HG02610 (cell line): ENCODE measurements around the gene CPN2.

Source experiments
- ATAC-seq: cut with Tn5 transposase; IDR thresholded peaks from one replicate; pipeline ENCODE4 v1.9.1; 2021; ENCODE audit warnings: mild to moderate bottlenecking, moderate library complexity; ENCODE audit not compliant: unreplicated experiment

Gene CPN2

GRCh38 chr3:194329583-194329965 lies 21.6 kb downstream of the CPN2 start:
- no peak for ATAC-seq

GRCh38 chr3:194328942-194329582 lies 22.1 kb downstream of the CPN2 start:
- no peak for ATAC-seq

- ATAC-seq: no peak
Measured at GRCh38 chr3:194328053-194328657, 23.0 kb downstream of the CPN2 start.

GRCh38 chr3:194327218-194328052 lies 23.7 kb downstream of the CPN2 start:
- no peak for ATAC-seq

DNA sequence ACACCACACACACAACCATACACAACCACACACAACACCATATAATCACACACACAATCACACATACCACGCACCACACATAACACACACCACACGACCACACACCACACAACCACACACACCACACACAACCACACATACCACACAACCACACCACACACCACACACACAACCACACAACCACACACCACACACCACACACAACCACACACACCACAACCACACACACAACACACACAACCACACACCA lies 24.2 kb downstream of the CPN2 start:
- no peak for ATAC-seq

DNA sequence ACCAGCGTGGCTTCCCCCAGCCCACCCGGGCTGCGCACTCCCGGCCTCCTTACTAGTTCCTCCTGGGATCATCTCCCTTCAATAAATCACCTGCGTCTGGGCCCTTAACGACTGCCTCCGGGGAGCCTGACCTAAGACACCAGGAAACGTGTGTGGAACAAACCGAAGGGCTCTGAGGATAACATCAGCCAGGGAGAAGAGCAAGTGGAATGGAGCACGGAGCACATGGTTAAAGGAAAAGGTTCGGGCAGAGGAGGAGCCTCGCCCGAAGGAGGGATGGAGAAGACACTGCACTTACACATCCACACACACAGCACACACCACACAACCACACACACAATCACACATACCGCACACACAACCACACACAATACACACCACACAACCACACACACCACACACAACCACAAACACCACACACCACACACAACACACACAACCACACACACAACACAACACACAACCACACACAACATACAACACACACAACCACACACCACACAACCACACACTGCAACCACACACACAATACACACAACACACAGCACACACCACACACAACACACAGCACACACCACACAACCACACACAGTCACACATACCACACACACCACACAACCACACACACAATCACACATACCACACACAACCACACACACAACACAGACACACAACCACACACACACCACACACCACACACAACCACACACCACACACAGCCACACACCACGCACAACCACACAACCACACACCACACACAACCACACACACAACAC lies 24.7 kb downstream of the CPN2 start:
- ATAC-seq: no peak

GRCh38 chr3:194325424-194326153 lies 25.5 kb downstream of the CPN2 start:
- no peak for ATAC-seq

DNA sequence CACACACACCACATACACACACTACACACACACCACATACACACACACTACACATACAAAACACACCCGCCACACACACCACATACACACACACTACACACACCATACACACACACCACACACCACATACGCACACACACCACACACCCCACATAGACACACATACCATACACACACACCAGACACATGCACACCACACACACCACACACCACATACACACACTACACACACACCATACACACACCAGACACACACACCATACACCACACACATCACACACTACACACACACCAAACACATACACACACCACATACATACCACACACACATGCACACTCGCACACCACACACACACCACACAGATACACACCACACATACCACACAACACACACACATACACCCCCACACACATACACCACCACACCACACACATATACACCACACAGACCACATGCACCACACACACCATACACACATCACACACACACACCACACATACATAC lies 26.3 kb downstream of the CPN2 start:
- no peak for ATAC-seq

GRCh38 chr3:194323785-194324735 lies 27.1 kb downstream of the CPN2 start:
- peak; percentile 42 for ATAC-seq

- no peak for ATAC-seq
Measured at GRCh38 chr3:194322678-194323211, 28.4 kb downstream of the CPN2 start.

- no peak for ATAC-seq
Measured at GRCh38 chr3:194321693-194322640, 29.2 kb downstream of the CPN2 start.

- no peak for ATAC-seq
Measured at GRCh38 chr3:194320744-194321243, 30.3 kb downstream of the CPN2 start.

- no peak for ATAC-seq
Measured at GRCh38 chr3:194320100-194320499, 31.0 kb downstream of the CPN2 start.

DNA sequence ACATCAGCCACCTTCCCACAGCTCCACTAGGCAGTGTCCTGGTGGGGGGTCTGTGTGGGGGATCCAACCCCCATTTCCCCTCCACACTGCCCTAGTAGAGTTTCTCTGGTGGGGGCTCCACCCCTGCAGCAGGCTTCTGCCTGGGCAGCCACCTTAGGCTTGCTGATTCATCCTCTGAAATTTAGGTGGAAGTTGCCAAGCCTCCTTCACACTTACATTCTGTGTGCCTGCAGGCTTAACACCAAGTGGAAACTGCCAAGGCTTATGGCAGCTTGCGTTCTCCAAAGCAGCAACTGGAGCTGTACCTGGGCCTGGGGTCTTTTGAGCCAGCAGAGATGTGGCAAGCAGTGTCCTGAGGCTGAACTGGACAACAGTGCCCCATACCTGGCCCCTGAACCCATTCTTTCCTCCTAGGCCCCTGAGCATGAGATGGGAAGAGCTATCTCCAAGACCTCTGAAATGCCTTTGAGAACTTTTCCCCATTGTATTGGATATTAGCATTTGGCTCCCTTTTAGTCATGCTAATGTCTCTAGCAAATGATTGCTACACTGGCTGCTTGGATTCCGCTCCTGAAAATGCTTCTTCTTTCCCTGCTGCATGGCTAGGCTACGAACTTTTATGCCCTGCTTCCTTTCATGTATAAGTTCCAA lies 32.5 kb downstream of the CPN2 start:
- ATAC-seq: no peak

GRCh38 chr3:194316918-194317317 lies 34.2 kb downstream of the CPN2 start:
- ATAC-seq: no peak

- ATAC-seq: peak; percentile 16
Measured at GRCh38 chr3:194315965-194316361, 35.2 kb downstream of the CPN2 start.
